ENCODE measurements around the gene SLC12A6. TPM values are rescaled to one million over a fixed set of nuclear protein-coding genes. Genes with fewer than 3 reads are reported as not detected.
A peak's percentile ranks its signal among the peaks of the same experiment; 100 is the strongest.
"Not testable (repeated sequence)": the region's sequence is repeated elsewhere in the genome, so short reads cannot be mapped to it uniquely, and the experiment has no call there.

The SLC12A6 gene
- polyA plus RNA-seq, 1 donor: 22.9 TPM

GRCh38 chr15:34258151-34258550 is 79.4 kb downstream of the SLC12A6 start:
- no peak for DNase-seq

GRCh38 chr15:34252545-34252944 is 85.0 kb downstream of the SLC12A6 start:
- DNase-seq: no peak

GRCh38 chr15:34248190-34248589 is 89.4 kb downstream of the SLC12A6 start:
- no peak for DNase-seq

GRCh38 chr15:34246276-34246976 is 91.2 kb downstream of the SLC12A6 start:
- DNase-seq: no peak

- no peak for DNase-seq
Measured at GRCh38 chr15:34243226-34243625, 94.4 kb downstream of the SLC12A6 start.

- no peak for DNase-seq
Measured at GRCh38 chr15:34242331-34242710, 95.3 kb downstream of the SLC12A6 start.

- DNase-seq: no peak
Measured at GRCh38 chr15:34241376-34242330, 95.9 kb downstream of the SLC12A6 start.

GRCh38 chr15:34240537-34240936 is 97.0 kb downstream of the SLC12A6 start:
- no peak for DNase-seq

GRCh38 chr15:34239151-34239808 is 98.3 kb downstream of the SLC12A6 start:
- no peak for DNase-seq

GRCh38 chr15:34233614-34234013 is 104.0 kb downstream of the SLC12A6 start:
- no peak for DNase-seq

- no peak for DNase-seq
Measured at GRCh38 chr15:34223904-34224596, 113.5 kb downstream of the SLC12A6 start.

- no peak for DNase-seq
Measured at GRCh38 chr15:34217587-34218225, 119.9 kb downstream of the SLC12A6 start.

- DNase-seq: no peak
Measured at GRCh38 chr15:34216527-34217270, 120.9 kb downstream of the SLC12A6 start.

GRCh38 chr15:34214135-34214534 is 123.4 kb downstream of the SLC12A6 start:
- DNase-seq: no peak

- DNase-seq: no peak
Measured at GRCh38 chr15:34213690-34214089, 123.9 kb downstream of the SLC12A6 start.

GRCh38 chr15:34209421-34210282 is 127.9 kb downstream of the SLC12A6 start, which contains the start of gene KATNBL1:
Gene KATNBL1 (minus strand): TSS chr15:34210096. CDS start chr15:34163676, 46,420 bp downstream.
- DNase-seq: peak; percentile 96

GRCh38 chr15:34206011-34206410 is 131.6 kb downstream of the SLC12A6 start:
- DNase-seq: no peak

- no peak for DNase-seq
Measured at GRCh38 chr15:34203936-34204335, 133.6 kb downstream of the SLC12A6 start.

- DNase-seq: no peak
Measured at GRCh38 chr15:34203305-34203704, 134.3 kb downstream of the SLC12A6 start.

GRCh38 chr15:34193272-34193671 is 144.3 kb downstream of the SLC12A6 start:
- DNase-seq: not testable (repeated sequence)
